ENCODE measurements around the gene ROR1.
"Not testable (repeated sequence)": the region's sequence is repeated elsewhere in the genome, so short reads cannot be mapped to it uniquely, and the experiment has no call there.

ROR1 gene

GRCh38 chr1:63775418-63776127 lies 1.8 kb downstream of the ROR1 start:
- Mint-ChIP-seq H3K27ac (no peak overlapping the region), H3K4me1 (ENCODE audit: low read depth) (peaks cover 16% of the 10 kb centered on the region), H3K4me3 (peak overlapping the region; percentile 68), H3K9me3 (no peaks in the 10 kb centered on the region), H3K27me3 (ENCODE audit: low read depth) (peaks cover 81% of the 10 kb centered on the region), H3K36me3 (ENCODE audit: low read depth) (no peaks in the 10 kb centered on the region)
- no peak for DNase-seq (ENCODE audit: low spot score)

- peaks cover 76% of the 10 kb centered on the region for H3K27me3 Mint-ChIP-seq (ENCODE audit: low read depth)
- H3K4me1 Mint-ChIP-seq (ENCODE audit: low read depth), result peaks cover 16% of the 10 kb centered on the region
- no peaks in the 10 kb centered on the region for H3K9me3 Mint-ChIP-seq
- H3K4me3 Mint-ChIP-seq, result no peak overlapping the region
- no peak for DNase-seq (ENCODE audit: low spot score)
- H3K36me3 Mint-ChIP-seq (ENCODE audit: low read depth), result no peaks in the 10 kb centered on the region
- H3K27ac Mint-ChIP-seq, result no peak overlapping the region
Observed at GRCh38 chr1:63777286-63777685, 3.5 kb downstream of the ROR1 start.

- H3K4me3 Mint-ChIP-seq, result no peak overlapping the region
- no peak overlapping the region for H3K27ac Mint-ChIP-seq
- H3K36me3 Mint-ChIP-seq (ENCODE audit: low read depth), result no peaks in the 10 kb centered on the region
- H3K27me3 Mint-ChIP-seq (ENCODE audit: low read depth), result peaks cover 67% of the 10 kb centered on the region
- no peaks in the 10 kb centered on the region for H3K9me3 Mint-ChIP-seq
- no peak for DNase-seq (ENCODE audit: low spot score)
- peaks cover 11% of the 10 kb centered on the region for H3K4me1 Mint-ChIP-seq (ENCODE audit: low read depth)
Observed at GRCh38 chr1:63777965-63778880, 4.4 kb downstream of the ROR1 start.

GRCh38 chr1:63779338-63780211 lies 5.8 kb downstream of the ROR1 start:
- DNase-seq (ENCODE audit: low spot score), result no peak
- H3K9me3 Mint-ChIP-seq, result no peaks in the 10 kb centered on the region
- peaks cover 7% of the 10 kb centered on the region for H3K4me1 Mint-ChIP-seq (ENCODE audit: low read depth)
- peaks cover 64% of the 10 kb centered on the region for H3K27me3 Mint-ChIP-seq (ENCODE audit: low read depth)
- no peak overlapping the region for H3K4me3 Mint-ChIP-seq
- H3K36me3 Mint-ChIP-seq (ENCODE audit: low read depth), result no peaks in the 10 kb centered on the region
- no peak overlapping the region for H3K27ac Mint-ChIP-seq

- no peaks in the 10 kb centered on the region for H3K36me3 Mint-ChIP-seq (ENCODE audit: low read depth)
- DNase-seq (ENCODE audit: low spot score), result no peak
- no peak overlapping the region for H3K4me3 Mint-ChIP-seq
- peaks cover under 1% of the 10 kb centered on the region for H3K4me1 Mint-ChIP-seq (ENCODE audit: low read depth)
- H3K27me3 Mint-ChIP-seq (ENCODE audit: low read depth), result peaks cover 55% of the 10 kb centered on the region
- no peaks in the 10 kb centered on the region for H3K9me3 Mint-ChIP-seq
- H3K27ac Mint-ChIP-seq, result no peak overlapping the region
Observed at GRCh38 chr1:63780565-63780964, 6.7 kb downstream of the ROR1 start.

- DNase-seq (ENCODE audit: low spot score), result no peak
- no peaks in the 10 kb centered on the region for H3K36me3 Mint-ChIP-seq (ENCODE audit: low read depth)
- H3K9me3 Mint-ChIP-seq, result no peaks in the 10 kb centered on the region
- H3K4me1 Mint-ChIP-seq (ENCODE audit: low read depth), result no peaks in the 10 kb centered on the region
- H3K27ac Mint-ChIP-seq, result no peak overlapping the region
- no peak overlapping the region for H3K4me3 Mint-ChIP-seq
- H3K27me3 Mint-ChIP-seq (ENCODE audit: low read depth), result peaks cover 31% of the 10 kb centered on the region
Observed at GRCh38 chr1:63782982-63783381, 9.2 kb downstream of the ROR1 start.

- no peaks in the 10 kb centered on the region for H3K4me1 Mint-ChIP-seq (ENCODE audit: low read depth)
- no peaks in the 10 kb centered on the region for H3K36me3 Mint-ChIP-seq (ENCODE audit: low read depth)
- no peaks in the 10 kb centered on the region for H3K9me3 Mint-ChIP-seq
- H3K4me3 Mint-ChIP-seq, result no peak overlapping the region
- no peak for DNase-seq (ENCODE audit: low spot score)
- H3K27ac Mint-ChIP-seq, result no peak overlapping the region
- H3K27me3 Mint-ChIP-seq (ENCODE audit: low read depth), result peaks cover 27% of the 10 kb centered on the region
Observed at GRCh38 chr1:63784083-63784482, 10.3 kb downstream of the ROR1 start.

- Mint-ChIP-seq H3K36me3 (ENCODE audit: low read depth) (no peaks in the 10 kb centered on the region), H3K4me1 (ENCODE audit: low read depth) (no peaks in the 10 kb centered on the region), H3K27me3 (ENCODE audit: low read depth) (peaks cover 20% of the 10 kb centered on the region), H3K4me3 (no peak overlapping the region), H3K9me3 (no peaks in the 10 kb centered on the region), H3K27ac (no peak overlapping the region)
- DNase-seq (ENCODE audit: low spot score), result no peak
Observed at GRCh38 chr1:63784489-63785390, 10.9 kb downstream of the ROR1 start.

- not testable (repeated sequence) for H3K4me1 Mint-ChIP-seq (ENCODE audit: low read depth); H3K27me3 Mint-ChIP-seq (ENCODE audit: low read depth); H3K27ac Mint-ChIP-seq; H3K9me3 Mint-ChIP-seq; DNase-seq (ENCODE audit: low spot score); H3K36me3 Mint-ChIP-seq (ENCODE audit: low read depth); H3K4me3 Mint-ChIP-seq
Observed at GRCh38 chr1:63787270-63787669, 13.5 kb downstream of the ROR1 start.

GRCh38 chr1:63787875-63788274 lies 14.1 kb downstream of the ROR1 start:
- Mint-ChIP-seq H3K36me3 (ENCODE audit: low read depth) (no peaks in the 10 kb centered on the region), H3K4me3 (no peak overlapping the region), H3K4me1 (ENCODE audit: low read depth) (no peaks in the 10 kb centered on the region)

GRCh38 chr1:63789856-63790605 lies 16.2 kb downstream of the ROR1 start:
- no peaks in the 10 kb centered on the region for H3K36me3 Mint-ChIP-seq (ENCODE audit: low read depth)
- DNase-seq (ENCODE audit: low spot score), result no peak
- H3K4me1 Mint-ChIP-seq (ENCODE audit: low read depth), result no peaks in the 10 kb centered on the region
- no peaks in the 10 kb centered on the region for H3K9me3 Mint-ChIP-seq
- no peaks in the 10 kb centered on the region for H3K27me3 Mint-ChIP-seq (ENCODE audit: low read depth)
- H3K27ac Mint-ChIP-seq, result no peak overlapping the region
- no peak overlapping the region for H3K4me3 Mint-ChIP-seq

More at GRCh38 chr1:63787875-63788274, 14.1 kb downstream of the ROR1 start:
- no peaks in the 10 kb centered on the region for H3K9me3 Mint-ChIP-seq
- no peak for DNase-seq (ENCODE audit: low spot score)
- no peak overlapping the region for H3K27ac Mint-ChIP-seq
- H3K27me3 Mint-ChIP-seq (ENCODE audit: low read depth), result peaks cover 5% of the 10 kb centered on the region

- no peak for DNase-seq (ENCODE audit: low spot score)
- H3K36me3 Mint-ChIP-seq (ENCODE audit: low read depth), result no peaks in the 10 kb centered on the region
- no peak overlapping the region for H3K4me3 Mint-ChIP-seq
- H3K27ac Mint-ChIP-seq, result no peak overlapping the region
- no peaks in the 10 kb centered on the region for H3K27me3 Mint-ChIP-seq (ENCODE audit: low read depth)
- no peaks in the 10 kb centered on the region for H3K4me1 Mint-ChIP-seq (ENCODE audit: low read depth)
- H3K9me3 Mint-ChIP-seq, result no peaks in the 10 kb centered on the region
Observed at GRCh38 chr1:63790989-63791388, 17.2 kb downstream of the ROR1 start.

All from T-helper 2 cell treated with Interferon-gamma antibody and Interleukin-4, amounts not matched to agents 5 μg/mL and 100 μg/mL, for 36 hours (primary cell).